SU-DHL-6 (cell line): Measurements from ENCODE around the gene WASHC4.

Experiments used
- H2AFZ ChIP-seq: fragments of 200-600 bp; sonication (generic); 2 replicates; pipeline ENCODE4 v1.6.1; 2014; ENCODE audit warnings: low read depth, mild to moderate bottlenecking, moderate library complexity, mixed read lengths, antibody characterized with exemption, low read length; ENCODE audit not compliant: severe bottlenecking
- H3F3A ChIP-seq: fragments of 200-600 bp; shearing (Covaris generic); 2 replicates; pipeline ENCODE4 v1.6.0; 2016; ENCODE audit warnings: antibody characterized with exemption, mild to moderate bottlenecking; ENCODE audit not compliant: insufficient read depth
- H3K27ac ChIP-seq: fragments of 200-600 bp; sonication (generic); 2 replicates; pipeline ENCODE4 v1.5.1; 2016; ENCODE audit warnings: low read depth, mild to moderate bottlenecking, low read length, moderate library complexity, mixed read lengths
- H3K27me3 ChIP-seq: fragments of 200-600 bp; sonication (generic), shearing (Covaris generic); 2 replicates; pipeline ENCODE4 v1.6.0; 2014; ENCODE audit warnings: mild to moderate bottlenecking, low read length
- H3K36me3 ChIP-seq: fragments of 200-600 bp; sonication (generic); 2 replicates; pipeline ENCODE4 v1.6.1; 2014; ENCODE audit warnings: mild to moderate bottlenecking, low read length, mixed read lengths
- H3K4me2 ChIP-seq: fragments of 300-600, 200-600 bp; shearing (Covaris generic), sonication (generic); 2 replicates; pipeline ENCODE4 v1.6.0; 2014; ENCODE audit warnings: low read length, low read depth, mild to moderate bottlenecking; ENCODE audit not compliant: poor library complexity, severe bottlenecking
- H3K4me3 ChIP-seq: fragments of 200-600 bp; sonication (generic); 2 replicates; pipeline ENCODE4 v1.5.1; 2014; ENCODE audit warnings: antibody characterized with exemption, low read length, mild to moderate bottlenecking, mixed read lengths; ENCODE audit not compliant: insufficient read depth, poor library complexity, severe bottlenecking
- H3K79me2 ChIP-seq: fragments of 200-600 bp; sonication (generic); 2 replicates; pipeline ENCODE4 v1.6.1; 2014; ENCODE audit warnings: mild to moderate bottlenecking, low read length, moderate library complexity; ENCODE audit not compliant: insufficient read depth
- H3K9ac ChIP-seq: fragments of 200-600 bp; sonication (generic); 2 replicates; pipeline ENCODE4 v1.7.0; 2014; ENCODE audit warnings: mild to moderate bottlenecking, low read length
- H3K9me2 ChIP-seq: fragments of 200-600 bp; sonication (generic); replicated peaks from 2 replicates; pipeline ENCODE4 v1.6.1; 2014; ENCODE audit warnings: low read length; ENCODE audit not compliant: insufficient read depth
- H3K9me3 ChIP-seq: fragments of 200-600 bp; sonication (generic); 2 replicates; pipeline ENCODE4 v1.6.1; 2014; ENCODE audit warnings: low read length, mixed read lengths; ENCODE audit not compliant: insufficient read depth
- H4K20me1 ChIP-seq: fragments of 200-600 bp; sonication (generic); 2 replicates; pipeline ENCODE4 v1.6.1; 2014; ENCODE audit warnings: low read depth, mild to moderate bottlenecking, antibody characterized with exemption, low read length, moderate library complexity, mixed read lengths
- EZH2phosphoT487 ChIP-seq: fragments of 200-600 bp; sonication (generic), shearing (Covaris generic); conservative IDR thresholded peaks from 2 replicates; pipeline ENCODE4 v1.6.1; 2018; ENCODE audit warnings: mild to moderate bottlenecking, antibody characterized with exemption, low read length, moderate library complexity, mixed read lengths
- TF ChIP-seq, protein P1 (sequence below): fragments of 200-600 bp; sonication (generic); IDR thresholded peaks from one replicate; pipeline ENCODE4 v1.5.1; 2017; ENCODE audit warnings: antibody characterized with exemption, mild to moderate bottlenecking, low read length, moderate library complexity; ENCODE audit not compliant: insufficient read depth, poor library complexity, severe bottlenecking

WASHC4 gene, protein sequence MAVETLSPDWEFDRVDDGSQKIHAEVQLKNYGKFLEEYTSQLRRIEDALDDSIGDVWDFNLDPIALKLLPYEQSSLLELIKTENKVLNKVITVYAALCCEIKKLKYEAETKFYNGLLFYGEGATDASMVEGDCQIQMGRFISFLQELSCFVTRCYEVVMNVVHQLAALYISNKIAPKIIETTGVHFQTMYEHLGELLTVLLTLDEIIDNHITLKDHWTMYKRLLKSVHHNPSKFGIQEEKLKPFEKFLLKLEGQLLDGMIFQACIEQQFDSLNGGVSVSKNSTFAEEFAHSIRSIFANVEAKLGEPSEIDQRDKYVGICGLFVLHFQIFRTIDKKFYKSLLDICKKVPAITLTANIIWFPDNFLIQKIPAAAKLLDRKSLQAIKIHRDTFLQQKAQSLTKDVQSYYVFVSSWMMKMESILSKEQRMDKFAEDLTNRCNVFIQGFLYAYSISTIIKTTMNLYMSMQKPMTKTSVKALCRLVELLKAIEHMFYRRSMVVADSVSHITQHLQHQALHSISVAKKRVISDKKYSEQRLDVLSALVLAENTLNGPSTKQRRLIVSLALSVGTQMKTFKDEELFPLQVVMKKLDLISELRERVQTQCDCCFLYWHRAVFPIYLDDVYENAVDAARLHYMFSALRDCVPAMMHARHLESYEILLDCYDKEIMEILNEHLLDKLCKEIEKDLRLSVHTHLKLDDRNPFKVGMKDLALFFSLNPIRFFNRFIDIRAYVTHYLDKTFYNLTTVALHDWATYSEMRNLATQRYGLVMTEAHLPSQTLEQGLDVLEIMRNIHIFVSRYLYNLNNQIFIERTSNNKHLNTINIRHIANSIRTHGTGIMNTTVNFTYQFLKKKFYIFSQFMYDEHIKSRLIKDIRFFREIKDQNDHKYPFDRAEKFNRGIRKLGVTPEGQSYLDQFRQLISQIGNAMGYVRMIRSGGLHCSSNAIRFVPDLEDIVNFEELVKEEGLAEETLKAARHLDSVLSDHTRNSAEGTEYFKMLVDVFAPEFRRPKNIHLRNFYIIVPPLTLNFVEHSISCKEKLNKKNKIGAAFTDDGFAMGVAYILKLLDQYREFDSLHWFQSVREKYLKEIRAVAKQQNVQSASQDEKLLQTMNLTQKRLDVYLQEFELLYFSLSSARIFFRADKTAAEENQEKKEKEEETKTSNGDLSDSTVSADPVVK

DNA sequence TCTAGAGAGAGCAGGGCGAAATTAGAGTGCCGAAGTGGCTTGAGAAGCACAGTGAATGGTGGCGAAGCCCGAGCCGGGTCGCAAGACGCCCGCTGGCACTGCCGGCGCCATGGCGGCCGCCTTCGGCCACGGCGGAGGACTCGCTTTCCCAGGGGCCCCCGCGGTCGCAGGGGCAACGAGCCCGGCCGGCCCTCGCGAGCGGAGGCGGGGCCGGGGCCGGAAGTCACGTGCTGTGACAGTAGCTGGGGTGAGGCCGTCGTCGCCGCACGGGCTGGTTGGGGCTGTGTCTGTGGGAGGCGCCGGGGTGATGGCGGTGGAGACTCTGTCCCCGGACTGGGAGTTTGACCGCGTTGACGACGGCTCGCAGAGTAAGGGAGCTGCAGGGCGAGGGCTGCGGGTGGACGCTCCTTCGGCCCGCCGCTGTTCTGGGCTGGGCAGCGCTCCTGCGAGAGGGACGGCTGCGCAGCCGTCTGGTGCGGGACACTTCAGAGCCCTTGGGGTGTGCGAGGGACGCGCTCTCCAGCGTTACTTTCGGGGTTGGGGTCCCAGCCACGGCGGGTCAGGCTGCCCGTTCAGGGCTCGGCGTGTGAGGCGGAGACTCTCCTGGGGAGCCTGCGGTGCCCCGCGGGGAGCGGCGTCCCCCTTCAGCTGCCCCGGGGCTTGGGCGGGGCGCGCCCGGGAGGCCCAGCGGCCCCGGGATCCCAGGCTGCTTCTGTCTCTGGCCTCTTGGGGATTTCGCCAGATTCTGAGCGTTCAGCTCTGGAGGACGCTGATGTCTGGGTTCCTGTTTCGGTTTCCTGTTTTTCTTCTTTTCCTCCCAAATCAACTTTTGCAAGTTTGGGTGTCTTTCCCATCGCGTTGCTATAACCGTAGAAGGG, at the start of gene WASHC4:
TSS of gene WASHC4 (plus strand) at position 238 of the 878 bp plus-strand sequence. CDS start at position 308, 70 bp downstream.
- Histone ChIP-seq H3K9me2 (no peaks in the 10 kb centered on the region), H3K79me2 (peaks cover 50% of the 10 kb centered on the region), H3K4me3 (peak within 1 kb of the TSS; percentile 80), H3K9me3 (peaks cover 4% of the 10 kb centered on the region; the same call in 1 of the 2 replicates), H3K27ac (peak within 1 kb of the TSS; percentile 89), H4K20me1 (no peaks in the 10 kb centered on the region; the same call in 1 of the 2 replicates), H3K4me2 (peak within 1 kb of the TSS; percentile 91), H3K9ac (peak within 1 kb of the TSS; percentile 86), H3K36me3 (peaks cover 16% of the 10 kb centered on the region), H3F3A (peaks cover 12% of the 10 kb centered on the region), H3K27me3 (no peaks in the 10 kb centered on the region), H2AFZ (peak within 1 kb of the TSS; percentile 95)
- TF ChIP-seq, protein P1, sequence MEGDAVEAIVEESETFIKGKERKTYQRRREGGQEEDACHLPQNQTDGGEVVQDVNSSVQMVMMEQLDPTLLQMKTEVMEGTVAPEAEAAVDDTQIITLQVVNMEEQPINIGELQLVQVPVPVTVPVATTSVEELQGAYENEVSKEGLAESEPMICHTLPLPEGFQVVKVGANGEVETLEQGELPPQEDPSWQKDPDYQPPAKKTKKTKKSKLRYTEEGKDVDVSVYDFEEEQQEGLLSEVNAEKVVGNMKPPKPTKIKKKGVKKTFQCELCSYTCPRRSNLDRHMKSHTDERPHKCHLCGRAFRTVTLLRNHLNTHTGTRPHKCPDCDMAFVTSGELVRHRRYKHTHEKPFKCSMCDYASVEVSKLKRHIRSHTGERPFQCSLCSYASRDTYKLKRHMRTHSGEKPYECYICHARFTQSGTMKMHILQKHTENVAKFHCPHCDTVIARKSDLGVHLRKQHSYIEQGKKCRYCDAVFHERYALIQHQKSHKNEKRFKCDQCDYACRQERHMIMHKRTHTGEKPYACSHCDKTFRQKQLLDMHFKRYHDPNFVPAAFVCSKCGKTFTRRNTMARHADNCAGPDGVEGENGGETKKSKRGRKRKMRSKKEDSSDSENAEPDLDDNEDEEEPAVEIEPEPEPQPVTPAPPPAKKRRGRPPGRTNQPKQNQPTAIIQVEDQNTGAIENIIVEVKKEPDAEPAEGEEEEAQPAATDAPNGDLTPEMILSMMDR: no peak
- TF ChIP-seq EZH2phosphoT487: no peak

DNA sequence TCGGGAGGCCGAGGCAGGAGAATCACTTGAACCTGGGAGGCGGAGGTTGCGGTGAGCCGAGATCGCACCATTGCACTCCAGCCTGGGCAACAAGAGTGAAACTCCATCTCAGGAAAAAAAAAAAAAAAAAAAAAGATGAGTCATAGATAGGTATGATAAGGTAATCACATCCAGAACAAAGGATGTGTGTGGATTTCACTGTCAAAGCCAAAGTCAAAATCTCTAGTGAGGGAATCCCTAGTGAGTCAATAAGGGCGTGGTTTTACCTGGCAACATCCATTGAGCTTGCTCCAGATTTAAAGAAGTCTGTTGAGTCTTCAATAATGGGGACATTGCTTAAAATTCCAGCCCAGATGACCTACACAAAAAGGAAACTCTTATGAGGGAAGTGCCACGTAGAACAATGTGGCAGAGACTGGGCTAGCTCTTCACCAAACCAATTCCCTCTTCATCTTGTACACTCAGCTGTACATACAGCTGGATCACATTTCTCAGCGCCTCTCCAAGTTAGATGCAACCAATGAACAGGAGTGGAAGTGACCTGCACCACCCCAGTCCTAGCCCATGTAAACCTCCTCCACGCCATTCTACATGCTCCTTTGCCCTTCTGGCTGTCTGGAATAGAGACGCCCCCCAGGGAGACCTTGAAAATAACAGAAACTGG, 46.7 kb upstream of the WASHC4 start:
- no peak overlapping the region for H3K9ac ChIP-seq
- H3K4me2 ChIP-seq: no peak overlapping the region
- H3K27me3 ChIP-seq: no peaks in the 10 kb centered on the region
- H3K9me2 ChIP-seq: no peaks in the 10 kb centered on the region
- TF ChIP-seq EZH2phosphoT487: no peak
- TF ChIP-seq, protein P1: no peak
- H3K4me3 ChIP-seq: no peak overlapping the region
- no peaks in the 10 kb centered on the region for H3K79me2 ChIP-seq
- H2AFZ ChIP-seq: no peak overlapping the region
- no peaks in the 10 kb centered on the region for H3F3A ChIP-seq
- H3K9me3 ChIP-seq: peaks cover 4% of the 10 kb centered on the region; the same call in 1 of the 2 replicates
- H3K27ac ChIP-seq: no peak overlapping the region
- H4K20me1 ChIP-seq: no peaks in the 10 kb centered on the region
- no peaks in the 10 kb centered on the region for H3K36me3 ChIP-seq
